HK-2 (cell line): ENCODE results near the gene SORBS2.

Experiments
- DNase-seq: peaks from one replicate; pipeline ENCODE4 v3.0.0-alpha.2; 2018; ENCODE audit not compliant: unreplicated experiment

SORBS2 gene

GRCh38 chr4:185589067-185589836 lies 222.7 kb downstream of the SORBS2 start:
- no peak for DNase-seq

- DNase-seq, result no peak
Measured at GRCh38 chr4:185587427-185588161, 224.4 kb downstream of the SORBS2 start.

- DNase-seq, result no peak
Measured at GRCh38 chr4:185587030-185587426, 225.0 kb downstream of the SORBS2 start.

GRCh38 chr4:185585211-185585610 lies 226.8 kb downstream of the SORBS2 start:
- no peak for DNase-seq

GRCh38 chr4:185583813-185584212 lies 228.2 kb downstream of the SORBS2 start:
- no peak for DNase-seq

GRCh38 chr4:185582651-185583400 lies 229.2 kb downstream of the SORBS2 start:
- DNase-seq, result no peak

GRCh38 chr4:185580699-185581098 lies 231.3 kb downstream of the SORBS2 start:
- no peak for DNase-seq

- DNase-seq, result no peak
Measured at GRCh38 chr4:185578284-185578683, 233.7 kb downstream of the SORBS2 start.

GRCh38 chr4:185576962-185577950 lies 234.7 kb downstream of the SORBS2 start:
- DNase-seq, result no peak

GRCh38 chr4:185576314-185576961 lies 235.6 kb downstream of the SORBS2 start:
- no peak for DNase-seq

- peak; percentile 62 for DNase-seq
Measured at GRCh38 chr4:185573651-185574199, 238.3 kb downstream of the SORBS2 start.

- DNase-seq, result no peak
Measured at GRCh38 chr4:185570727-185571126, 241.3 kb downstream of the SORBS2 start.

GRCh38 chr4:185567381-185568376 lies 244.3 kb downstream of the SORBS2 start:
- no peak for DNase-seq

GRCh38 chr4:185566972-185567371 lies 245.0 kb downstream of the SORBS2 start:
- no peak for DNase-seq

GRCh38 chr4:185566425-185566824 lies 245.6 kb downstream of the SORBS2 start:
- no peak for DNase-seq

- DNase-seq, result no peak
Measured at GRCh38 chr4:185565696-185566095, 246.3 kb downstream of the SORBS2 start.

GRCh38 chr4:185564349-185564748 lies 247.6 kb downstream of the SORBS2 start:
- DNase-seq, result no peak

- no peak for DNase-seq
Measured at GRCh38 chr4:185562531-185562930, 249.5 kb downstream of the SORBS2 start.

- no peak for DNase-seq
Measured at GRCh38 chr4:185560316-185560715, 251.7 kb downstream of the SORBS2 start.
